A673 (cell line): ENCODE results near the gene ITCH.

Experiments
- EZH2 ChIP-seq: fragments of 200-600 bp; sonication (generic); IDR thresholded peaks from 2 replicates; pipeline ENCODE4 v1.6.1; 2017; ENCODE audit warnings: borderline replicate concordance, low read depth, mild to moderate bottlenecking, mixed read lengths, antibody characterized with exemption, low read length; ENCODE audit not compliant: poor library complexity, severe bottlenecking
- TF ChIP-seq, protein P1 (sequence below): fragments of 300-800, 200-600 bp; sonication (generic); conservative IDR thresholded peaks from 2 replicates; pipeline ENCODE4 v1.5.1; 2017; ENCODE audit warnings: low read depth, mild to moderate bottlenecking, antibody characterized with exemption, low read length, moderate library complexity, mixed read lengths

DNA sequence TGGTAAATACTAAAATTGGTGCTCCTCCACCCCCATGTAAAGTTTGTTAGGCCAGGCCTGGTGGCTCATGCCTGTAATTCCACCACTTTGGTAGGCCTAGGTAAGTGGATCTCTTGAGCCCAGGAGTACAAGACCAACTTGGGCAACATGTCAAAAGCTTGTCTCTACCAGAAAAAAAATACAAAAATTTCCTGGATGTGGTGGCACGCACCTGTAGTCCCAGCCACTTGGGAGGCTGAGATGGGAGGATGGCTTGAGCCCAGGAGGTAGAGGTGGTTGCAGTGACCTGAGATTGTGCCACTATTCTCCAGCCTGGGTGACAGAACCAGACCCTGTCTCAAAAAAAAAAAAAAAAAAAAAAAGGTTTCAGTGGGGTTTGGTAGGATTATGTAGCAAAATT, 41.7 kb downstream of the ITCH start:
- TF ChIP-seq, protein P1, sequence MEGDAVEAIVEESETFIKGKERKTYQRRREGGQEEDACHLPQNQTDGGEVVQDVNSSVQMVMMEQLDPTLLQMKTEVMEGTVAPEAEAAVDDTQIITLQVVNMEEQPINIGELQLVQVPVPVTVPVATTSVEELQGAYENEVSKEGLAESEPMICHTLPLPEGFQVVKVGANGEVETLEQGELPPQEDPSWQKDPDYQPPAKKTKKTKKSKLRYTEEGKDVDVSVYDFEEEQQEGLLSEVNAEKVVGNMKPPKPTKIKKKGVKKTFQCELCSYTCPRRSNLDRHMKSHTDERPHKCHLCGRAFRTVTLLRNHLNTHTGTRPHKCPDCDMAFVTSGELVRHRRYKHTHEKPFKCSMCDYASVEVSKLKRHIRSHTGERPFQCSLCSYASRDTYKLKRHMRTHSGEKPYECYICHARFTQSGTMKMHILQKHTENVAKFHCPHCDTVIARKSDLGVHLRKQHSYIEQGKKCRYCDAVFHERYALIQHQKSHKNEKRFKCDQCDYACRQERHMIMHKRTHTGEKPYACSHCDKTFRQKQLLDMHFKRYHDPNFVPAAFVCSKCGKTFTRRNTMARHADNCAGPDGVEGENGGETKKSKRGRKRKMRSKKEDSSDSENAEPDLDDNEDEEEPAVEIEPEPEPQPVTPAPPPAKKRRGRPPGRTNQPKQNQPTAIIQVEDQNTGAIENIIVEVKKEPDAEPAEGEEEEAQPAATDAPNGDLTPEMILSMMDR = no peak
- no peak for TF ChIP-seq EZH2
